NCI-H1105 treated with DMSO at 0.1 percent for 48 hours (cell line): ENCODE measurements around the gene KCNT2.
"Not testable (repeated sequence)": the region's sequence is repeated elsewhere in the genome, so short reads cannot be mapped to it uniquely, and the experiment has no call there.

Source experiments
- DNase-seq: peaks from one replicate; lab custom pipeline; 2025; lab: John Stamatoyannopoulos, UW

The KCNT2 gene

GRCh38 chr1:196590012-196590708, 18.1 kb downstream of the KCNT2 start:
- DNase-seq, result no peak

- no peak for DNase-seq
Measured at GRCh38 chr1:196584696-196585095, 23.5 kb downstream of the KCNT2 start.

- DNase-seq, result no peak
Measured at GRCh38 chr1:196577386-196577785, 30.9 kb downstream of the KCNT2 start.

GRCh38 chr1:196573226-196573625, 35.0 kb downstream of the KCNT2 start:
- DNase-seq, result no peak

- DNase-seq, result no peak
Measured at GRCh38 chr1:196567238-196567637, 41.0 kb downstream of the KCNT2 start.

- no peak for DNase-seq
Measured at GRCh38 chr1:196563768-196564167, 44.5 kb downstream of the KCNT2 start.

- DNase-seq, result no peak
Measured at GRCh38 chr1:196559314-196559713, 48.9 kb downstream of the KCNT2 start.

- DNase-seq, result peak; percentile 16
Measured at GRCh38 chr1:196558411-196558810, 49.8 kb downstream of the KCNT2 start.

- DNase-seq, result no peak
Measured at GRCh38 chr1:196557797-196558196, 50.4 kb downstream of the KCNT2 start.

- DNase-seq, result no peak
Measured at GRCh38 chr1:196550731-196551130, 57.5 kb downstream of the KCNT2 start.

- no peak for DNase-seq
Measured at GRCh38 chr1:196546272-196547111, 61.7 kb downstream of the KCNT2 start.

GRCh38 chr1:196545222-196545621, 63.0 kb downstream of the KCNT2 start:
- no peak for DNase-seq

GRCh38 chr1:196544617-196545016, 63.6 kb downstream of the KCNT2 start:
- DNase-seq, result no peak

- no peak for DNase-seq
Measured at GRCh38 chr1:196543833-196544232, 64.4 kb downstream of the KCNT2 start.

- no peak for DNase-seq
Measured at GRCh38 chr1:196538473-196538872, 69.8 kb downstream of the KCNT2 start.

GRCh38 chr1:196535727-196536126, 72.5 kb downstream of the KCNT2 start:
- DNase-seq, result no peak

- DNase-seq, result no peak
Measured at GRCh38 chr1:196531737-196532524, 76.3 kb downstream of the KCNT2 start.

GRCh38 chr1:196527919-196528318, 80.3 kb downstream of the KCNT2 start:
- DNase-seq, result no peak

GRCh38 chr1:196522574-196523345, 85.5 kb downstream of the KCNT2 start:
- DNase-seq, result not testable (repeated sequence)

GRCh38 chr1:196517193-196517592, 91.0 kb downstream of the KCNT2 start:
- DNase-seq, result no peak

- DNase-seq, result no peak
Measured at GRCh38 chr1:196516373-196516772, 91.9 kb downstream of the KCNT2 start.

- DNase-seq, result no peak
Measured at GRCh38 chr1:196515904-196516303, 92.3 kb downstream of the KCNT2 start.
